ENCODE data around the gene GMDS.

- no peak for TF ChIP-seq CTCF (IDR thresholded peaks at IDR 0.05)
- TF ChIP-seq POLR2AphosphoS5 (IDR thresholded peaks at IDR 0.05; ENCODE audit: insufficient read depth in 1 of 2, low read depth in 1 of 2): no peak
Measured at GRCh38 chr6:1575210-1576041, 670.0 kb downstream of the GMDS start.

All from vagina (tissue), 2 donors.